GM20431 (cell line): ENCODE data around the gene FBXO15.

Experiments used
- in situ Hi-C: fragments of 300-500 bp; cut with MseI, MboI; formaldehyde crosslinking; loops from one replicate; pipeline ENCODE4 v1.15.0; 2020; ENCODE audit warnings: low sequenced_read_pairs; ENCODE audit not compliant: unreplicated experiment

Gene FBXO15

DNA sequence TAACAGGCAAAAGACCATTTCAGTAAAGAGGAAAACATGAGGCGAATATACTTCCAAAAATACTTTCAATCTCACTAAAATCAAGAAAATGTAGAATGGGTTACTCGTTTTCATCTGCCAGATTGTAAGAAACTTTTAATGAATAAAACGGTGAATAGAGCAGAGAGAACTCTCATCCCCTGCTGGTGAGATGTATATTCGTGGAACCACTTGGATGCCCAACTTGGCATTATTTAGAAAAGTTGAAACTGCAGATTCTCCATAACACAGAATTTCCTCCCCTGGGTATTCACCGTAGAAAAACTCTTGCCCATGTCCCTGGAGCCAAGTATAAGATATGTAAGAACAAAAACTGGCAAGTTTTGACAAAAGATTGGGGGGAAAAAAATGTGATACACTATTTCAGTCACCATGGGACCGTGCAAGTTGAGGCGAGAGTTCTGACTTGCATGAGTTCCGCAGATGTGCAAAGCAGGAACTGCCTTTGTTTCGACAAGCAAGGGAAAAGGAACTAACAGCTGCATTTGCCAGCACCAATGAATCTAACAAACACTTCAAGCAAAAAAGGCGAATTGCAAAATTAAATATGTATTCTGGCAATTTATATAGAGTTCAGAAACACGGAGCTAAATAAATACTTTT is 15.5 kb upstream of the FBXO15 start:
- in situ Hi-C loops, result no loop called here

GRCh38 chr18:74155276-74155675 is 7.6 kb upstream of the FBXO15 start:
- in situ Hi-C loops, result no loop called here

DNA sequence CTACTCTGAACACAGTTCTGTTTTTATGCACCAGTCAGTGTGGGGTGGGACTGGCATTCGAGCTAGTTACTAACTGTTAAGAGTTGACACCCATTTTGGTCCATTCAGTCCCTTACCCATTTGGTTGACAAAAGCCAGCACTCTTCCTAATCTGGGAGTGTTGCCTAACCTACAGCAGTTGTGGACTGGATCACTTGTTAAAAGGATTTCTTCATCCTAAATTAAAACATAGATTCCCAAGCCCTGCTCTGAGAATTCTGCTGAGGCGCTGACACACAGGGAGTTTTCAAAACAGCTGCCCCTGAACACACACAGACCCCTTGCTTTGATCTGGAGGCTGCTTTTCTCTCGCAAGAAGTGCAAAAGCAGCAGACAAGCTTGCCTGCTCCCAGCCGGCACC is 7.1 kb upstream of the FBXO15 start:
- in situ Hi-C loops, result no loop called here

- in situ Hi-C loops, result no loop called here
Observed at GRCh38 chr18:74153793-74154192, 6.2 kb upstream of the FBXO15 start.

DNA sequence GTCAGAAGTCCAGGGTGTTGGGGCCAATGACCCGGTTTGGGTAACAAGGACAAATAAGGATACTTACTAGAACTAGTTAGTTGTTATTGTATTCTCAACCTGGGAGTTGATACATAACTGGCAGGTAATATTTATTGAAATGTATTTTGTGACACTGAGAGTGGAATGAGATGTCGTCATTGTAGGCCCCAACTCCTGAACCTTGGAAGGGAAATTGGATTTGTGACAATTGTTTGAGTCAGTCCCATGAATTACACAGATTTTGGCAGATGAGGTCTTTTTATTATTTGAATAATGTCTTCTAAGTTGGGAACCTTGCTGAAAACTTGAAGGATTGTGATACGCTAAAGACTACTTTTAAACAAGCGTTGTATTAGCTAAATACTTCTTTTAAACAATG is 5.7 kb upstream of the FBXO15 start:
- in situ Hi-C loops, result no loop called here

- in situ Hi-C loops, result no loop called here
Observed at GRCh38 chr18:74152857-74153256, 5.2 kb upstream of the FBXO15 start.

DNA sequence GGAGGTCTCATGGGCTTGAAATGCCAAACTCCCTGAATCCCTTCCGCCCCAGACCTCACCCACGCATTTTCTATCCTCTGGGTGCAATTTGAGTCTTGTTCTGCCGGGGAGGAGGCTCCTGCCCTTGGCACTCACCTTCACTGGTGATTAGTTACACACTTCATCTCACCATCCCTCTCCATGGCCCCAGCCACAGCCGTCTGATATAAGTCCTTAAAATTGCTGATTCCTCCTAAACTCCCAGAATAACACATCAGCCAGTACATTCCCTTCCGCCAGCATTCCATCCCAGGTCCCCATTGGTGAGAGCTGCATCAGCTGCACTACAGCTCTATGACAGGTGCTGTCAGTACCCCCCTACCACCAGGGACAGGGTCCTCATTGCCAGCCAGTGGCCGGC is 4.6 kb upstream of the FBXO15 start:
- in situ Hi-C loops, result no loop called here

GRCh38 chr18:74149878-74150277 is 2.2 kb upstream of the FBXO15 start:
- in situ Hi-C loops, result no loop called here

GRCh38 chr18:74148543-74149070 is 973 bp upstream of the FBXO15 start:
- in situ Hi-C loops, result no loop called here

DNA sequence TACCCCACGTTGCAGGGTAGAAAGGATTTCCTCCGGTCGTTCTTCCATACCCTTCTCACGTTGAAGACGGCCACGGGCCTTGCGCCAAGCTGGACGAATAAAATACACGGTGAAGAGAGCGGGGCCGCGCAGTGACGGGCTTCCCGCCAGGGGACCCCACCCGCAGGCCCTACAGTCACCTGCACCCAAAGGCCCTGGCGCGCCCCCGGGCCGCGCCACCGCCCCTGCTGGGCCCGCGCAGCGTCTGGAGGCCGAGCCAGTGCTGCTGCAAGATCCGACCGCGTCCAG is 199 bp downstream of the FBXO15 start:
- in situ Hi-C loops, result no loop called here

DNA sequence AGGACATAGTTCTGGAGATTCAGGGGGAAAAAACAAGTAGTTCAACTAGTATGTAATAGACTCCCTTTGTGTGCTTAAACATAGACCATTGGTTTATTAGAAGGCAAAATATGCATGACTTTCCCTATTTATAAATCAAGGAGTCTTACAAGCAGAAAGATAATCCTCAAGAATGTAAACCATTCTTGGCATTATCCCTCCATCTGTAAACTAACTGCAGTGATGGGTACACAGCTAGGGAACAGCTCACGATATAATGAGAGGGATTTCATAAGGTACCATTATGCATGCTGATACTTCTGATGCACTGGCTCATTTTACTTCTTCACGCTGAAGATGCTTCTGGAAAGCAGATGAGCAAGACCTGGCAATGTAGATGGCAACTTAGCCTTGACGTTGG is 878 bp downstream of the FBXO15 start:
- in situ Hi-C loops, result no loop called here

DNA sequence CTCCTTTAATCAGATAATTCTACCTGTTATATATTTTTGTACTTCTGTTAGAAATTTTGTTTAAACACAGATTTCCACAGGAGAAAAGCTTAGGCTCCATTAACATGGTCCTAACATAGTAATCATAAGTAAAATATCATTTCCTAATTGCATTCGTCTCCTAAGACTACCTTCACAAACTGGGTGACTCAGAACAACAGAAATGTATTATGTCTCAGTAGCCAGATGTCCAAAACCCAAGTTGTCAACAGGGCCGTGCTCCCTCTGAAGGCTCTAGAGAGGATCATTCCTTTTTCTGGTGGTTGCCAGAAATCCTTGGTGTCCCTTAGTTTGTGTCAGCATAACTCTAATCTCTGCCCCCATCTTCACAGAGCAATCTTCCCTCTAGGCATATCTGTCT is 5.4 kb downstream of the FBXO15 start:
- in situ Hi-C loops, result no loop called here

DNA sequence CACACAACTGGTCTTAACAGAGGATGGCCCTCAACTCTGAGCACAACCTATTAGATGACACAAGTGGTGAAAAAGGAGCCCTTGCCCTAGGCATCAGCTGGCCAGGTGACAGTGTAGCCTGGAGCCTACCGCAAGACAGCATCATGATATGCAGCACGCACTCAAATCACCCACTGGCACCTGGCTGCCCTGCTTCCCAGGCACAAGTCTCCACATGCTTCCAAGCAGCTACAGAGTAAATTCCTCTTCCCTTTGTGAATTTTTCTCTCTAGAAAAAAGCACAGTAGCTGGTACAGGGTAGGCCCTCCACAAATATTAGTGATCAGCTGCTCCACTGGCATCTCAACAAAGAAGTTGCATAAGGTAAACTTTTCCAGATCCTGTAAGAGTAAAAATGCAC is 6.0 kb downstream of the FBXO15 start:
- in situ Hi-C loops, result no loop called here

DNA sequence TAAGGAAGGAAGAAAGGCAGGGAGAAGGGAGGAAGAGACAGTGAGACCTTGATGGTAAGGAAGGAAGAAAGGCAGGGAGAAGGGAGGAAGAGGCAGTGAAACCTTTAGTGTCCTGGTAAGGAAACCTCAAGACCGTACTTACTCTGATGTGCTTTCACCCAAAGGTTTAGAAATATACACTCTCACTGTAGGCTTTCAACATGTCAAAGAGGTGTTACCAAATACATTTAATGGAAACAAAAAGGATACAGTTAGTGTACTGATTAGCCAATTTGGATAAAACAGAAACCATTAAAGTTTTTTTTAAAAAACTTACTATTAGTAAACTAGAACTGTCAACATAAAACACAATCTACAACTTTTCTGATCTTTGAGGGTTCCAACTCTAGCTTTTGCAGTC is 7.1 kb downstream of the FBXO15 start:
- in situ Hi-C loops, result no loop called here

- in situ Hi-C loops, result no loop called here
Observed at GRCh38 chr18:74139888-74140287, 7.7 kb downstream of the FBXO15 start.

- in situ Hi-C loops, result no loop called here
Observed at GRCh38 chr18:74139411-74139810, 8.2 kb downstream of the FBXO15 start.

DNA sequence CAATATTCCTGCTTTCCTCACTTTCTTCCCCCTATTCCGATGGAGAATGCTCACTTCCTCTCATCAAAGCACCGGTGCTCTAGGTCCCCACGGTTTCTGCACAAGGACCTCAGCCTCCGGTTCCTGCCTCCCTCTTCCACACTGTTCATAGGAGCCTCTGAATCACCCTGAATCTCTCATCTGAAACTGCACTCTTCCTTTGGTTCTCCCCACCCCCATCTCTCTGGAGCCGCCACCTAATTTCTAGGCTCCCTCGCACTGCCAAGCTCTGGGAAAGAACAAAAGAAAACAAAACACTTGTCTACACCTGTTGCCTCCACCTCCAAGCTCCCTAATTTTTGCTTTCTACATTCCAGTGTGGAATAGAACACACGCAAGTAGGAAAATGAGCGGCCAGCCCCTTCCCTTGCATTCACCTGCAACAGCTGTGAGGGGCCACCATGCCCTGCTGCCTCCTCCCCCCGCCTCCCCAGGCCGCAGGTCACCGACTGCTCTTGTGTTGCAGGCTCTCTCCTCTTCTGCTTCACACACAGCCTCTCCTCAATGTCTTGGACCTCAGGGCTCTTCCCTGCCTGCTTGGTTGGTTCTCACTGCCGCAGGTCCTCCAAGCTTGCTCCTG is 9.6 kb downstream of the FBXO15 start:
- in situ Hi-C loops, result no loop called here

- in situ Hi-C loops, result no loop called here
Observed at GRCh38 chr18:74132201-74132600, 15.4 kb downstream of the FBXO15 start.

GRCh38 chr18:74131124-74131523 is 16.5 kb downstream of the FBXO15 start:
- in situ Hi-C loops, result no loop called here

GRCh38 chr18:74128159-74128558 is 19.5 kb downstream of the FBXO15 start:
- in situ Hi-C loops, result no loop called here

GRCh38 chr18:74126684-74127655 is 20.7 kb downstream of the FBXO15 start:
- in situ Hi-C loops, result no loop called here
